ENCODE results near the gene FCHO2.

The FCHO2 gene

GRCh38 chr5:73045623-73046022 lies 89.8 kb downstream of the FCHO2 start:
- TF ChIP-seq CTCF (conservative IDR thresholded peaks at IDR 0.05) (no peak), ZFX (IDR thresholded peaks at IDR 0.05) (no peak)
- H3K27ac ChIP-seq, result no peak overlapping the region

- no peak for TF ChIP-seq CTCF (conservative IDR thresholded peaks at IDR 0.05)
- TF ChIP-seq ZFX (IDR thresholded peaks at IDR 0.05), result no peak
- no peak overlapping the region for H3K27ac ChIP-seq
Measured at GRCh38 chr5:73061593-73061992, 105.8 kb downstream of the FCHO2 start.

GRCh38 chr5:73066466-73066865 lies 110.6 kb downstream of the FCHO2 start:
- no peak overlapping the region for H3K27ac ChIP-seq
- TF ChIP-seq ZFX (IDR thresholded peaks at IDR 0.05), result no peak
- TF ChIP-seq CTCF (conservative IDR thresholded peaks at IDR 0.05), result no peak

- H3K27ac ChIP-seq, result no peak overlapping the region
- TF ChIP-seq ZFX (IDR thresholded peaks at IDR 0.05) (no peak), CTCF (conservative IDR thresholded peaks at IDR 0.05) (no peak)
Measured at GRCh38 chr5:73067213-73067612, 111.4 kb downstream of the FCHO2 start.

GRCh38 chr5:73081093-73081492 lies 125.3 kb downstream of the FCHO2 start:
- H3K27ac ChIP-seq, result no peak overlapping the region
- TF ChIP-seq CTCF (conservative IDR thresholded peaks at IDR 0.05) (no peak), ZFX (IDR thresholded peaks at IDR 0.05) (no peak)

GRCh38 chr5:73088026-73088425 lies 132.2 kb downstream of the FCHO2 start:
- no peak overlapping the region for H3K27ac ChIP-seq
- TF ChIP-seq CTCF (conservative IDR thresholded peaks at IDR 0.05) (no peak), ZFX (IDR thresholded peaks at IDR 0.05) (no peak)

GRCh38 chr5:73093943-73094342 lies 138.1 kb downstream of the FCHO2 start:
- TF ChIP-seq CTCF (conservative IDR thresholded peaks at IDR 0.05) (no peak), ZFX (IDR thresholded peaks at IDR 0.05) (no peak)
- no peak overlapping the region for H3K27ac ChIP-seq

Data from C4-2B (cell line).